OCI-LY7 (cell line): Measurements from ENCODE around the gene ATP8B3.

Experiments
- CTCF ChIP-seq: fragments of 200-600 bp; sonication (generic); conservative IDR thresholded peaks from 2 replicates; pipeline ENCODE4 v1.5.1; 2014; ENCODE audit warnings: mild to moderate bottlenecking, antibody characterized with exemption, low read length, moderate library complexity, mixed read lengths
- EZH2phosphoT487 ChIP-seq: fragments of 200-600 bp; sonication (generic); IDR thresholded peaks from 2 replicates; pipeline ENCODE4 v1.6.1; 2018; ENCODE audit warnings: low read depth, borderline replicate concordance, mild to moderate bottlenecking, mixed run types, antibody characterized with exemption, low read length, moderate library complexity, mixed read lengths

- no peak for TF ChIP-seq CTCF
- TF ChIP-seq EZH2phosphoT487: no peak
Observed at GRCh38 chr19:1782521-1782920, 29.6 kb downstream of the ATP8B3 start.
